SK-N-MC (cell line): ENCODE results near the gene CACNB4.

Source experiments
- EZH2 ChIP-seq: fragments of 200-600 bp; sonication (generic); IDR thresholded peaks from one replicate; pipeline ENCODE4 v1.6.1; 2017; ENCODE audit warnings: antibody characterized with exemption
- FOXP2 ChIP-seq: optimal IDR thresholded peaks from 2 replicates; pipeline ENCODE3; 2011; ENCODE audit warnings: mild to moderate bottlenecking, moderate library complexity; ENCODE audit not compliant: insufficient read depth; ENCODE audit errors: extremely low read length, control extremely low read depth
- POLR2AphosphoS5 ChIP-seq: IDR thresholded peaks from 2 replicates; pipeline ENCODE4 v1.6.1; 2012; ENCODE audit warnings: mild to moderate bottlenecking, low read depth, low read length, borderline replicate concordance

DNA sequence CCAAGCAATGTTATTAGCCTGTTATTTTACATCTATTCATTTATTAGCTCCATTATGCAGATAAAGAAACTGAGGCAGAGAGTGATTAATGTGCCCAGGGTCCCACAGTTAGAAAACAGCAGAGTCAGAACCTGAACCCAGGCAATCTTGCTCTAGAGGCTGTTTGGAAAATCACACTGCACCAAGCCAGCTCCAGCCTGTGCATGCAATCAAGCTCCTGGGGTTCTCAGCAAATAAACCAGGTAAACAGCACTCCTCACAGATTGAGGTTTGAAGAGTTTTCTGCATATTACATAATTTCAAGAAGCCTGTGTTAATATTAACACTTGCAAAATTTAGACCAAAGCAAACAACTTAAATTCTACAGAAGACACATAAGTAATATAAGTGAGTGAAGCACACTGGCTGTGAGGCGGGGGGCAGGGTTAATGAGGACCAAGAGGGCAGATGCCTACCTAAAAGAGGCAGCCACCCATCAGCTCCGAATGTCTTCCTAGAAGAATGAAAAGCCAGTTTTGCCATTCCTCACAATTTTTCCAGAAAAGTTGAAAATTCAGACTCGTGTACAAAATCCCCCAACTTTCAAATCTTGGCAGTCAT, 35.4 kb downstream of the CACNB4 start:
- TF ChIP-seq POLR2AphosphoS5 = no peak
- no peak for TF ChIP-seq EZH2
- TF ChIP-seq FOXP2 = no peak
